HG03432 (cell line): ENCODE results near the gene BST1.

Source experiments
- ATAC-seq: cut with Tn5 transposase; IDR thresholded peaks from one replicate; pipeline ENCODE4 v1.9.1; 2021; ENCODE audit warnings: mild to moderate bottlenecking, moderate library complexity; ENCODE audit not compliant: unreplicated experiment

Gene BST1

DNA sequence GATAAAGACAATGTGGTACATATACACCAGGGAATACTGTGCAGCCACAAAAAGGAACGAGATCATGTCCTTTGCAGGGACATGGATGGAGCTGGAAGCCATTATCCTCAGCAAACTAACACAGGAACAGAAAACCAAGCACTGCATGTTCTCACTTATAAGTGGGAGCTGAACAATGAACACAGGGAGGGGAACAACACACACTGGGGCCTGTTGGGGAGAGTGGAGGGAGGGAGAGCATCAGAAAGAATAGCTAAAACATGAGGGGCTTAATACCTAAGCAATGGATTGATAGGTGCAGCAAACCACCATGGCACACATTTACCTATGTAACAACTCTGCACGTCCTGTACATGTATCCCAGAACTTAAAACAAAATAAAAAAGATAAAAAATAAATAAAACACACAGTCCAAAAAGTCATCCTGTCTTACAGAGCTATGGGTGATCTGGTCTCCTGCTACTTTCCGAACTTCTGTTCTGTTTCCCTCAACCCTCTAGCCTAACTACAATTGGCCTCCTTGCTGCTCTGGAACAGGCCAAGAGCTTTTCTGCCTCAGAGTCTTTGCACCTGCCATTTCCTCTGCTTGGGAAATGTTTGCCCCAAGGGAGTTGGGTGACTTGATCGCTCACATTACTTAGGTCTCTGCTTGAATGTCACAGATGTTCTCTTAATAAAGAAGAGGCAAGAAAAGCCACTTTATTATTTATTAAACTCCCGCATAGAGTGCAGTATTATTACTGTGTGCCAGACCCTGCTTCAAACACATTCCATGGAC lies 74.2 kb downstream of the BST1 start:
- peak; percentile 12 for ATAC-seq

DNA sequence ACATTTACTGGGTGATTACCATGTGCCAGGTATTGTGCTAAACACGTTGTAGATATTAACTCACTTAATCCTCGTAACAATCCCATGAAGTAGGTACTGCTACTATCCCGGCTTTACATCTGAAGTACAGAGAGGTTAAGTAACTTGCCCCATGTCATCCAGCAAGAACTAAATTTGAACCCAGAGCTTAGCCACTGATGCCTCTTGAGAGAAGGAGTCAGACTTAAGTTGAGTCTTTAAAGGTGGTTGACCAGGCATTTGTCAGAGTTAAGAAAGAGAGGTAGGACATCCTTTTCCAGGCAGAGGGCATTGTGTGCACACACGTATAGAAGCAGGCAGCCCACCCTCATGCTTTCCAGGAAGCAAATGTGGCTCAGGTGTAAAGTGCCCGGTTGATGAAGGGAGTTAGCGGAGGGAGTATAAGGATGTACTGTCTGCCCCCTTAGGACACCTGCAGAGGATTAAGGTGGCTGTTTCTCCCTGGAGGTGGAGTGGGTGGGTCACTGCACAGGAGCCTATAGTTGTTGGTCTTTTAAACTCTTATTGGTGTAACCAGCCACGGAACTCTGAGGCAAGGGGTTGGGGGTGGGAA lies 74.9 kb downstream of the BST1 start:
- no peak for ATAC-seq

DNA sequence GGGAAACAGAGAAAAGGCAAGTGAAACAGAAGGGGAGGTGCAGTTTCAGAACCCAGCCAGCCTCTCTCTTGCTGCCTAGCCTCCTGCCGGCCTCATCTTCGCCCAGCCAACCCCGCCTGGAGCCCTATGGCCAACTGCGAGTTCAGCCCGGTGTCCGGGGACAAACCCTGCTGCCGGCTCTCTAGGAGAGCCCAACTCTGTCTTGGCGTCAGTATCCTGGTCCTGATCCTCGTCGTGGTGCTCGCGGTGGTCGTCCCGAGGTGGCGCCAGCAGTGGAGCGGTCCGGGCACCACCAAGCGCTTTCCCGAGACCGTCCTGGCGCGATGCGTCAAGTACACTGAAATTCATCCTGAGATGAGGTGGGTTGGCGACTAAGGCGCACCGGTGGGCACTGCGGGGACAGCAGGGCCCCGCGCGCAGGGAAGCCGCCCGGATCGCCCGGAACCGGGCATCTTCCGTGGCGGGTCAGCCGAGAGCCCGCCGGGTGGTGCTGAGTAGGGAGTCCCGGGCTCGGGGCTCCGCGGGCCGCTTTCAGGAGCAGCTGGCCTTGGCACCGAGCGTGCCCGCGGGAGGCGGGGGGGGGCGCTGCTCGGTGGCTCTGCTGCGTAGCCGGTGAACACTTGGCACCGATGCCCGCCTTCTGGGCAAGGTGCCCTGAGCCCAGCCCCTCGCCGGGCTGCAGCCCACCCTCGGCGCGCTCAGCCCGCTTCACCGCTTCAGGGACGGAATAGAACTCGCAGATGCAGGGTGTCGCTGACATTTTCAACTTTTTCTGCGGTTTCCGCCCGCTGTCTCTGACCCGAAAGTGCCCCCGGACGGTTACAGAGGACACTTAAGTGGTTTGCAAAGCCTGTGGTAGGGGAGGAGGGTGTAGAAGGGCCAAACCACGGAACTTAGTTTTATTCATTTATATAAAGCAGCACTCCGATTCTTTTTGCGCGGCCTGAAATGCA lies 75.7 kb downstream of the BST1 start, which contains the start of gene CD38:
TSS of gene CD38 (plus strand) at position 40 of the 953 bp plus-strand sequence. CDS start at position 127, 87 bp downstream.
- ATAC-seq = peak; percentile 76

DNA sequence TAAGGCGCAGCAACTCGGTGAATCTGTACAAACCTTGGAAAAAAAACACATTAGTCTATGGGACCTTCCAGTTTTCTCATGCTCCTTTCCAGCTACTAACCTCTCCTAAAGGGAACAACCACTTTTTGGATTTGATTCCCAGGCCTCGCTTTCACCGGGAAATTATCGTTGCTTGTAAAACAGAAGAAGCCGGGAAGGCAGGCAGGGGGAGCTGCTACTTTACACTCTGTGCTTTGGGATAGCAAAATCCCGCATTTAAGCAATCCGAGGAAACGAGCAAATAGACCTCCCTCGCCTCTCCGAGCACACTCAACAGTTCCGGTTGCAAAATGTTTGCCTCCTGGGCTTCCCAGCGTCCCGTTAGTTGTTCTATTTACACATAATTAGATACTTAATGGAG lies 76.4 kb downstream of the BST1 start:
- no peak for ATAC-seq

DNA sequence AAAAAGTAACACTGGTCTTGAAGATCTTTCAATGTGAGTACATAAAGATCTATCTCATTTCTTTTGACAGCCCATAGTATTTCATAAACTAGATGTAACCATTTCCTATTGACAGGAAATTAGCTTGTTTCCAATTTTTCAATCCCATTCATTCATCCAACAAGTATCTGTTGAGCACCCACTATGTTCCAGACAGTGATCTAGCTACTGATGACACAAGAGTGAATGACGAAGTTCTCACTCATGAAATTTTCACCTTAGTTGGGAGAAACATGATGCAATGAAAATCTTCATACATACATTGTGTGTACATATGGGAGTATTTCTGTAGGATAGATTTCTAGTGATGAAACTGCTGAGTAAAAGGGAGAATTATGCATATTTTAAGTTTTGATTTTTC lies 76.9 kb downstream of the BST1 start:
- ATAC-seq = no peak

DNA sequence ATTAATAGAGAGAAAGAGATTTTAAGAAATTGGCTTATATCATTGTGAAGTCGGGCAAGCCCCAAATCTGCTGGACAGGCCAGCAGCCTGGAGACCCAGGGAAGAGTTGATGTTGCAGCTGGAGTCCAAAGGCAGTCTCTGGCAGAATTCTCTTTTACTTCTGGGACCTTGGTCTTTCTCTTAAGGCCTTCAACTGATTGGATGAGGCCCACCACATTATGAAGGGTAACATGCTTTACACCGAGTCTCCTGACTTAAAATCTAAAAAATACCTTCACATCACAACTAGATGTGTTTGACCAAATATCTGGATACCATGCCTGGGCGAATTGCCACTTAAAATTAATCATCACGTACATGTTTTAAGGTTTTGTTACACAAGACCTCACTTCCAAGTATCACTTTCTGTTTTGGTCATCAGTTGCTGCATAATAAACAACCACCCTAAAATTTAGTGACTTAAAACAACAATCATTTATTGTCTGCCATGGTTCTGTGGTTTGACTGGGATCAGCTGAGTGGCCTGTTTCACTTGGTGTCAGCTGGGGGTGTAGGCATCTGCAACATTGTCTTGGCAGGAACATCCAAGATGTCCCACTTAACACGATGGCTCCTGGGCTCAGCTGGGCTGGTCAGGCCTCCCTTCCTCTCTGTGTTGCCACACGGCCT lies 78.7 kb downstream of the BST1 start:
- ATAC-seq = peak; percentile 31
